H9 (cell line): Measurements from ENCODE around the gene JAK1. TPM values are rescaled to one million over a fixed set of nuclear protein-coding genes. Genes with fewer than 3 reads are reported as not detected.

Source experiments
- DNase-seq: peaks from one replicate; pipeline ENCODE4 v3.0.0-alpha.2; 2017
- H2AFZ ChIP-seq: one replicate; pipeline ENCODE4 v1.6.1; 2013; ENCODE audit warnings: mild to moderate bottlenecking, low read length, control low read depth, moderate library complexity
- H2AK5ac ChIP-seq: 2 replicates; pipeline ENCODE4 v1.6.1; 2013; ENCODE audit warnings: low read length, control low read depth, mixed read lengths; ENCODE audit not compliant: insufficient read length
- H2BK120ac ChIP-seq: one replicate; pipeline ENCODE4 v1.6.1; 2013; ENCODE audit warnings: low read depth, mild to moderate bottlenecking, low read length, control low read depth, inconsistent platforms; ENCODE audit not compliant: poor library complexity, severe bottlenecking
- H2BK12ac ChIP-seq: 2 replicates; pipeline ENCODE4 v1.6.1; 2013; ENCODE audit warnings: low read length, control low read depth, mixed read lengths, low read depth; ENCODE audit not compliant: insufficient read length
- H2BK15ac ChIP-seq: 2 replicates; pipeline ENCODE4 v1.6.1; 2013; ENCODE audit warnings: low read depth, low read length, control low read depth
- H2BK20ac ChIP-seq: one replicate; pipeline ENCODE4 v1.6.1; 2013; ENCODE audit warnings: low read depth, mild to moderate bottlenecking, low read length, control low read depth, inconsistent platforms; ENCODE audit not compliant: poor library complexity, severe bottlenecking
- H2BK5ac ChIP-seq: 2 replicates; pipeline ENCODE4 v1.6.1; 2013; ENCODE audit warnings: low read length, control low read depth, mixed read lengths; ENCODE audit not compliant: insufficient read length
- H3K14ac ChIP-seq: 2 replicates; pipeline ENCODE4 v1.6.1; 2013; ENCODE audit warnings: low read length, control low read depth; ENCODE audit not compliant: insufficient read depth
- H3K18ac ChIP-seq: 2 replicates; pipeline ENCODE4 v1.6.1; 2013; ENCODE audit warnings: low read depth, mild to moderate bottlenecking, mixed read lengths, low read length, control low read depth; ENCODE audit not compliant: insufficient read length
- H3K23ac ChIP-seq: 2 replicates; pipeline ENCODE4 v1.6.1; 2013; ENCODE audit warnings: low read length, control low read depth, mixed read lengths, low read depth; ENCODE audit not compliant: insufficient read length
- H3K23me2 ChIP-seq: 2 replicates; pipeline ENCODE4 v1.6.1; 2013; ENCODE audit warnings: low read depth, mild to moderate bottlenecking, mixed read lengths, low read length, control low read depth; ENCODE audit not compliant: insufficient read length, poor library complexity, severe bottlenecking
- H3K27ac ChIP-seq: 2 replicates; pipeline ENCODE4 v1.5.1; 2013; ENCODE audit warnings: low read length, control low read depth, mixed read lengths, low read depth; ENCODE audit not compliant: insufficient read length
- H3K27me3 ChIP-seq: 2 replicates; pipeline ENCODE4 v1.6.1; 2013; ENCODE audit warnings: low read length, control low read depth, inconsistent platforms; ENCODE audit not compliant: insufficient read depth
- H3K4ac ChIP-seq: 2 replicates; pipeline ENCODE4 v1.6.1; 2013; ENCODE audit warnings: low read depth, mild to moderate bottlenecking, control low read depth, inconsistent platforms, low read length, moderate library complexity
- H3K4me1 ChIP-seq: 2 replicates; pipeline ENCODE4 v1.6.1; 2013; ENCODE audit warnings: low read length, control low read depth, inconsistent platforms; ENCODE audit not compliant: insufficient read depth
- H3K4me2 ChIP-seq: 2 replicates; pipeline ENCODE4 v1.6.1; 2013; ENCODE audit warnings: low read length, control low read depth, mixed read lengths; ENCODE audit not compliant: insufficient read length, insufficient read depth
- H3K56ac ChIP-seq: 2 replicates; pipeline ENCODE4 v1.6.1; 2013; ENCODE audit warnings: low read depth, mild to moderate bottlenecking, mixed read lengths, low read length, control low read depth; ENCODE audit not compliant: insufficient read length
- H3K79me1 ChIP-seq: 2 replicates; pipeline ENCODE4 v1.6.1; 2013; ENCODE audit warnings: low read depth, mild to moderate bottlenecking, moderate library complexity, low read length, control low read depth, inconsistent platforms; ENCODE audit not compliant: insufficient read depth, poor library complexity, severe bottlenecking
- H3K79me2 ChIP-seq: 2 replicates; pipeline ENCODE4 v1.6.1; 2013; ENCODE audit warnings: low read length, control low read depth, inconsistent platforms; ENCODE audit not compliant: insufficient read depth
- H3K9ac ChIP-seq: 2 replicates; pipeline ENCODE4 v1.6.1; 2013; ENCODE audit warnings: low read length, control low read depth, mixed read lengths; ENCODE audit not compliant: insufficient read length; ENCODE audit errors: extremely low read depth
- H3K9me3 ChIP-seq: one replicate; pipeline ENCODE4 v1.6.1; 2013; ENCODE audit warnings: low read depth, low read length, inconsistent platforms; ENCODE audit not compliant: control insufficient read depth
- H3T11ph ChIP-seq: one replicate; pipeline ENCODE4 v1.6.1; 2013; ENCODE audit warnings: mild to moderate bottlenecking, low read length, control low read depth, inconsistent platforms
- H4K20me1 ChIP-seq: one replicate; pipeline ENCODE4 v1.6.1; 2013; ENCODE audit not compliant: control insufficient read depth, insufficient read length, insufficient read depth
- H4K5ac ChIP-seq: 2 replicates; pipeline ENCODE4 v1.6.1; 2013; ENCODE audit warnings: low read depth, mild to moderate bottlenecking, mixed read lengths, low read length, control low read depth; ENCODE audit not compliant: insufficient read length
- H4K8ac ChIP-seq: replicated peaks from 2 replicates; pipeline ENCODE4 v1.6.1; 2013; ENCODE audit warnings: low read length, control low read depth, mixed read lengths, low read depth; ENCODE audit not compliant: insufficient read length
- H4K91ac ChIP-seq: 2 replicates; pipeline ENCODE4 v1.6.1; 2013; ENCODE audit warnings: low read depth, mild to moderate bottlenecking, moderate library complexity, mixed read lengths, low read length, control low read depth; ENCODE audit not compliant: insufficient read length
- H3K27ac Mint-ChIP-seq, 3 experiments: 2 replicates in 2 of 3; 3 replicates in 1 of 3; pipeline ENCODE4 v1.8.0; 2020 to 2021; ENCODE audit warnings: mixed read lengths in 3 of 3, mild to moderate bottlenecking in 1 of 3, moderate library complexity in 1 of 3
- H3K27me3 Mint-ChIP-seq: 2 replicates; pipeline ENCODE4 v1.8.0; 2021; ENCODE audit warnings: low read depth, mild to moderate bottlenecking, moderate library complexity, mixed read lengths
- H3K36me3 Mint-ChIP-seq, 3 experiments: 2 replicates in 2 of 3; 3 replicates in 1 of 3; pipeline ENCODE4 v1.8.0; 2020 to 2021; ENCODE audit warnings: low read depth in 3 of 3, mixed read lengths in 3 of 3; ENCODE audit not compliant: insufficient read depth in 1 of 3
- H3K4me1 Mint-ChIP-seq, 2 experiments: 2 replicates each; pipeline ENCODE4 v1.8.0; 2020; ENCODE audit warnings: mixed read lengths in 2 of 2
- H3K4me3 Mint-ChIP-seq, 2 experiments: 2 replicates in 1 of 2; 3 replicates in 1 of 2; pipeline ENCODE4 v1.8.0; 2020 to 2021; ENCODE audit warnings: mild to moderate bottlenecking in 2 of 2, mixed read lengths in 2 of 2, moderate library complexity in 1 of 2
- H3K9me3 Mint-ChIP-seq, 2 experiments: 2 replicates in 1 of 2; 3 replicates in 1 of 2; pipeline ENCODE4 v1.8.0; 2020; ENCODE audit warnings: mild to moderate bottlenecking in 2 of 2, mixed read lengths in 2 of 2, moderate library complexity in 1 of 2
- WGBS: extraction: QIAGEN DNeasy Blood & Tissue Kit; methylation state at CpG from one replicate; pipeline ENCODE4 v1.1.7; 2013; ENCODE audit warnings: missing lambda C conversion rate, low lambda C conversion rate, mixed read lengths; ENCODE audit not compliant: insufficient read length; ENCODE audit errors: extremely low coverage; 5-methylcytosine and 5-hydroxymethylcytosine counted together
- total RNA-seq: library from RNA; stranded (reverse); gene quantifications from 2 replicates; pipeline ENCODE4 v1.2.1, GENCODE V29; 2021
- TF ChIP-seq, protein P1 (sequence below): fragments of 200-600 bp; sonication (generic); conservative IDR thresholded peaks from 3 replicates; pipeline ENCODE4 v1.8.0; 2021; ENCODE audit warnings: antibody characterized with exemption, mild to moderate bottlenecking

Gene JAK1
- total RNA-seq, 1 experiment from 2014 or later, result 12.8 TPM

DNA sequence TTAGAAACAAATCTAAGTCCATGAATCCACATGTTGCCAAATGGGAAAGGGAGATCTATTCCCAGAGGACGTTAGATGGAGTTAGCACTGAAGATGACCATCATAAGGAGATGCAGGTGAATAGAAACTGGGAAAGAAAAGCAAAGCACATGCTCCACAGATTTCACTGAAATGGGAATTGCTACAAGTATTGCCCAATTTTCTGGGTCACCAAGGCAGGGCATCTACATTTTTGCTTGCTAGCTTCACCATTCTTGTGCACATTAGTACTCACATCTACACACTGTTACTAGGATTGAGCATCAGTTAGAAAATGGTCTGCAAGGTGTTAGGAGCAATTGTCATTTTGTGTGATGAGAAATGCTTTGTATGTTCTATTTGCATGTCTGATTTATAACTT lies 99.1 kb downstream of the JAK1 start:
- Histone ChIP-seq H2BK15ac (no peak overlapping the region), H3K14ac (no peak overlapping the region), H3K18ac (no peak overlapping the region), H3T11ph (no peak overlapping the region), H3K4me1 (no peaks in the 10 kb centered on the region), H2BK5ac (no peak overlapping the region), H2BK20ac (no peak overlapping the region), H3K27ac (no peak overlapping the region), H4K8ac (no peak overlapping the region), H2AFZ (no peak overlapping the region), H3K4me2 (no peak overlapping the region), H2BK12ac (no peak overlapping the region), H3K79me2 (no peaks in the 10 kb centered on the region), H3K79me1 (no peaks in the 10 kb centered on the region), H3K9me3 (no peaks in the 10 kb centered on the region), H3K23me2 (no peaks in the 10 kb centered on the region), H4K91ac (no peak overlapping the region), H3K9ac (no peak overlapping the region), H3K4ac (no peak overlapping the region), H4K5ac (no peak overlapping the region), H3K27me3 (no peaks in the 10 kb centered on the region), H4K20me1 (no peaks in the 10 kb centered on the region), H3K56ac (no peak overlapping the region), H3K23ac (no peak overlapping the region), H2AK5ac (no peak overlapping the region), H2BK120ac (no peak overlapping the region)
- Mint-ChIP-seq H3K27me3 (no peaks in the 10 kb centered on the region), H3K4me1 (no peaks in the 10 kb centered on the region), H3K9me3 (no peaks in the 10 kb centered on the region), H3K27ac (no peak overlapping the region), H3K4me3 (no peak overlapping the region), H3K36me3 (peaks cover 3 to 17% (median 5%) of the 10 kb centered on the region in 3 experiments; a peak in 4 of 7 replicates)
- TF ChIP-seq, protein P1, sequence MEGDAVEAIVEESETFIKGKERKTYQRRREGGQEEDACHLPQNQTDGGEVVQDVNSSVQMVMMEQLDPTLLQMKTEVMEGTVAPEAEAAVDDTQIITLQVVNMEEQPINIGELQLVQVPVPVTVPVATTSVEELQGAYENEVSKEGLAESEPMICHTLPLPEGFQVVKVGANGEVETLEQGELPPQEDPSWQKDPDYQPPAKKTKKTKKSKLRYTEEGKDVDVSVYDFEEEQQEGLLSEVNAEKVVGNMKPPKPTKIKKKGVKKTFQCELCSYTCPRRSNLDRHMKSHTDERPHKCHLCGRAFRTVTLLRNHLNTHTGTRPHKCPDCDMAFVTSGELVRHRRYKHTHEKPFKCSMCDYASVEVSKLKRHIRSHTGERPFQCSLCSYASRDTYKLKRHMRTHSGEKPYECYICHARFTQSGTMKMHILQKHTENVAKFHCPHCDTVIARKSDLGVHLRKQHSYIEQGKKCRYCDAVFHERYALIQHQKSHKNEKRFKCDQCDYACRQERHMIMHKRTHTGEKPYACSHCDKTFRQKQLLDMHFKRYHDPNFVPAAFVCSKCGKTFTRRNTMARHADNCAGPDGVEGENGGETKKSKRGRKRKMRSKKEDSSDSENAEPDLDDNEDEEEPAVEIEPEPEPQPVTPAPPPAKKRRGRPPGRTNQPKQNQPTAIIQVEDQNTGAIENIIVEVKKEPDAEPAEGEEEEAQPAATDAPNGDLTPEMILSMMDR, result no peak
- no peak for DNase-seq
- WGBS, result no CpG with 5 or more reads among the region's 1 CpG
